HG02798 (cell line): ENCODE data around the gene NOX5.

Experiments used
- ATAC-seq: cut with Tn5 transposase; IDR thresholded peaks from one replicate; pipeline ENCODE4 v1.9.1; 2021; ENCODE audit warnings: mild to moderate bottlenecking; ENCODE audit not compliant: unreplicated experiment, poor library complexity

The NOX5 gene

DNA sequence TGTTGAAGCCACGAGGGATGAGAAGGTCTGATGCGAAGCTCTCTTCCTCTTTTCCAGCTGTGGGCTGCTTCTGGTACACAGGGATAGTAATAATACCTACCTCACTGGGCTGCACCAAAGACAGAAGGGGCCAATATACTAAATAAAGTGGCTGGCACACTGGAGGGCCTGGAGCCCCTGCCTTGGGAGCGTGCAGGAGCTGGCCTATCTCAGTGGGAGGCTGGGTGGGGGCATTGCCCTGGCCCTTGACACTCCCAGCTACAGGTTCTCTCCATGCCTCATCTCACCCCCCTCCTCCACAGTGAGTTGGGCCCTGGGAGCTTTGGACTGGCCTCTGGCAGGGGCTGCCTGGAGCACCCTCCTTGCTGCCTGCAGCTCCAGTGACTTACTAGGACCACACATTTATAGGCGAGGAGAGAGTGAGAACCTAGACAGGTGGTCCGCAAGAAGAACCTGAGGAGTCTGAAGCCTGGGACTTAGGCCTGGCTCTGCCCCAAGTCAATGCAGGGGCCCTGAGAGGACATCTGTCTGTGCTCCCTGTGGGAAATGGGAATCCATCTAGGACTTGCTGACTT is 1.6 kb downstream of the NOX5 start:
- no peak for ATAC-seq

- ATAC-seq: no peak
Measured at GRCh38 chr15:69017978-69018377, 3.5 kb downstream of the NOX5 start.

- ATAC-seq: no peak
Measured at GRCh38 chr15:69018951-69019350, 4.5 kb downstream of the NOX5 start.

DNA sequence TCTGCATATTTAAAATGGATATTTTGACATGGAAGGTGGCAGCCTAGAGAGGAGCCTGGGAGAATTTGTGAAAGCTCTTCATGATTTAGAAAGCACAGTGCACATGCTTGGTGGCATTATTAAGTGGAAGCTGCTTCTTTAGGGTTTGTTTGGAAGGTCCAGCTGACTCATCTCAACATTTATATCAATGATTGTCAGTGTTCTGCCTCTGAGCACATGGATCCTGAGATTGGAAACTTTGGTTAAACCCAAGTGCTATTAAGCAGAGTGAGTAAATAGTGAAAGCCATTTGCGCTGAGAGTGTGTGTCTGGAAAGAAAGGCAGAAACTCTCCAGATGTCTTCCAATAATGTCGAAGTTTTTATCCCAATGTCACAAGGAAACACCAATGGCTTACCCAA is 7.4 kb downstream of the NOX5 start:
- ATAC-seq: no peak

GRCh38 chr15:69025320-69025719 is 10.8 kb downstream of the NOX5 start:
- no peak for ATAC-seq

DNA sequence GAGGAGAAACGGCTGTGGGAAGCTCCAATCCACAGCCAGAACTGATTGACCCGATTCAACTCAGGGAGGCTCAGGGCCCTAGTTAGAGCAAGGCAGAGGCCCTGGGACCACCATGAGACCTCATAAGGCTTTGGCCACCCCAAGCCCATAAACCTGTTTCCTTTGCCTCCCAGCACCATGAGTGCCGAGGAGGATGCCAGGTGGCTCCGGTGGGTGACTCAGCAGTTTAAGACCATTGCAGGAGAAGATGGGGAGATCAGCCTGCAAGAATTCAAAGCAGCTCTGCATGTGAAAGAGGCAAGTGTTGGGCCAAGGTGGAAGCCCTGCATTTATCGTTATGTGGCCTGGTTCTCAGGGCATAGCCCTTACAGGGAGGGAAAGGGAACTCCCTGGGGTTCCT is 11.9 kb downstream of the NOX5 start:
- ATAC-seq: no peak

- ATAC-seq: no peak
Measured at GRCh38 chr15:69027976-69028518, 13.6 kb downstream of the NOX5 start.

DNA sequence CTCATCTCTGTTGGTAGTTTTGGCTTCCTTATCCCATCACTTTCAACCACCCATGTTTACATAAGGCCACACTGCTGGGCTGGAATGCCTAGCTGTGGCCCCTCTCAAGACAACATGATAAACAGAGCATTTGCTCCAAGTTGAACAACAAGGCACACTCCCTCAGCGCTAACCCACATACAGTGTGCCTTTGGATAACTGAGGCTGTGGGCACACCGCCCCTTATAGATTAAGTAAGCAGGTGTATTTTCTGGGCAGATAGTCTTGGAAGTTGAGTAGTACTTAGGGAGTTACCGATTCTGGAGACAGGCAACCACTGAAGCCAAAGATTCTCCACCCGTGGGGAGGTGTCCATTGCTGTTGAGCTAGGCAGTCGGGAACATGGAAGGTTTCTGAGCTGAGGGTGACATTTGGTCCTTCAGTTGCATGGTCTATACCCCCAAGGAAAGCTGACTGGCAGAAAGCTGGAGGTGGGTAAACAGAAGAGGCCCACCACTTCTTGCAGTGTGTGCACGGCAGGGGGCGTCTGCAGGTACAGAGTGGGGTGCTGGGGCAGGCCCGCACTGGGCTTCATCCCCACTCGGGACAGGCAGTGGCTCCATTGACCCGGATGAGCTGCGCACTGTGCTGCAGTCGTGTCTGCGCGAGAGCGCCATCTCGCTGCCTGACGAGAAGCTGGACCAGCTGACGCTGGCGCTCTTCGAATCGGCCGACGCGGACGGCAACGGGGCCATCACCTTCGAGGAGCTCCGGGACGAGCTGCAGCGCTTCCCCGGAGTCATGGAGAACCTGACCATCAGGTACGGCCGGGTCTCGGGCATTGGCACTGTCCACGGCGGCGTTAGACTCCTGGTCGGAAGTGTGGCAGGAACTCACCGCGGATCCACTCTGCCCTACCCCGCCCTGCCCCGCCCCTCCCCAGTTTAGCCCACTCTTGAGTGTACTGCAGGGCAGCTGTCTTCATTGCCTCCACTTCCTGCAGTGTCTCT is 16.8 kb downstream of the NOX5 start:
- ATAC-seq: no peak

- ATAC-seq: no peak
Measured at GRCh38 chr15:69032031-69032430, 17.5 kb downstream of the NOX5 start.

DNA sequence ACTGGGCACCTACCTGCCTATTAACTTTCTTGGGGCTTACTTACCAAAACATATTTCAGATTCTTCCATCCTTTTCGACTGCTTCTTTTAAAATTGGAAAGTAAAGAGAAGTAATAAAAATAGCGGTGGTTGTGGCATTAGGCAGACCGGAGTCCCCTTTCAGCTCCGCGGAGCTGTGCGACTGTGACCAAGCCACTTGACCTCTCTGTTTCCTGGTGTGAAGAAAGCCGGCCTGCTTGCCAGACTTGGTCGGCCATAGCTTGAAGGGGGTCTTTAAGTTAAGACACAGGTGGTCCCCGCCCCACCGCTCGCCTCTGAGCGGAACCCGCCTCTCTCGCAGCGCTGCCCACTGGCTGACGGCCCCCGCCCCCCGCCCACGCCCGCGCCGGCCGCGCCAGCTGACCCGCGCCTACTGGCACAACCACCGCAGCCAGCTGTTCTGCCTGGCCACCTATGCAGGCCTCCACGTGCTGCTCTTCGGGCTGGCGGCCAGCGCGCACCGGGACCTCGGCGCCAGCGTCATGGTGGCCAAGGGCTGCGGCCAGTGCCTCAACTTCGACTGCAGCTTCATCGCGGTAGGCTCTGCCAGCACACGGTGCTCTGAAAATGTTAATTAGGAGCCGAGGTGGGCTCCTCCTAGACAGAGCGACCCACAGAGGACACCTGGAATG is 18.3 kb downstream of the NOX5 start:
- ATAC-seq: no peak

DNA sequence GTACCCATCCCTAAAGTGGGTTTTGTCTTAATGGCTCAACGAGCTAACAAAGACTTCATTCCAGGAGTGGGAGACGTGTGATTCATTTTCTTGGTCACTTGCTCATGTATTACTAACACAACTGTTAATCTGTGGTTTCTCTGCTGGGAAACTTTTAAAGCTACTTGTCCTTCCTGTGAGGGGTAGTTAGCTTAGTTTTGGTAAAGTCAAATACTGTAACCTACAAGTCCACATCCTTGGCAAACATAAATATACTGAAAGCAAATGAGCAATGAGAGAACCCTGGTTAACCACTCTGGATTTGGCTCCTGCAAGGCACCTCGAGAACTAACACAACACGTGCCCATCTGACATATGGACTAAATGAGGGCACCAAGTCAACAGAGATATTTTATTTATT is 19.9 kb downstream of the NOX5 start:
- no peak for ATAC-seq

- no peak for ATAC-seq
Measured at GRCh38 chr15:69035205-69035917, 20.9 kb downstream of the NOX5 start.

- ATAC-seq: no peak
Measured at GRCh38 chr15:69035918-69036258, 21.4 kb downstream of the NOX5 start.

GRCh38 chr15:69036826-69037225 is 22.3 kb downstream of the NOX5 start:
- ATAC-seq: no peak

GRCh38 chr15:69037482-69037881 is 23.0 kb downstream of the NOX5 start:
- no peak for ATAC-seq

GRCh38 chr15:69037977-69038376 is 23.5 kb downstream of the NOX5 start:
- no peak for ATAC-seq

DNA sequence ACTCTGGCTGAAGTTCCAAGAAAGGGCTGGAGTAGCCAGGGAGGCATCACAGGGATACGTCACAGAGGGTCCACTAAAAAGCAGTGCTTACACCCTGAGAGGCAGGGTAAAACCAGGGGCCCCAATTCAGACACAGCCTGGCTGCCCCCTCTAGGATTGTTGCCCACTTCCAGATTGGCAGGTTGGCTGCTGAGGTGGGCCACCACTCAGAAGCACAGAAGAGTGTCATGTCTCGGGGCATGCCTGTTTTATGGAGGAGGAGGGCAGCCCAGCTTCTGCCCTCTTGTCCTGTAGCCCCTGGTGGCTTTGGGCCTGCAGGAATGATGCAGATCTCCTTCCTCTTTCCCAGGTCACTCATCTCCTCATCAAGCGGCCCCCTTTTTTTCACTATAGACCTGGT is 24.0 kb downstream of the NOX5 start:
- ATAC-seq: no peak

- no peak for ATAC-seq
Measured at GRCh38 chr15:69039516-69040225, 25.2 kb downstream of the NOX5 start.

GRCh38 chr15:69042531-69042930 is 28.0 kb downstream of the NOX5 start:
- no peak for ATAC-seq

- no peak for ATAC-seq
Measured at GRCh38 chr15:69045802-69046201, 31.3 kb downstream of the NOX5 start.
